Measurements from ENCODE around the gene ZP3. TPM values are rescaled to one million over a fixed set of nuclear protein-coding genes. Genes with fewer than 3 reads are reported as not detected.
"Not testable (repeated sequence)": the region's sequence is repeated elsewhere in the genome, so short reads cannot be mapped to it uniquely, and the experiment has no call there.

Gene ZP3
- total RNA-seq, 4 donors from 2014 or later = 3.8 to 30.4 (median 8.6) TPM

GRCh38 chr7:76428149-76428823 lies 3.5 kb downstream of the ZP3 start:
- no peaks in the 10 kb centered on the region for H3K36me3 ChIP-seq
- WGBS = 88% methylated on average over 13 of the region's 13 CpGs
- no peaks in the 10 kb centered on the region for H3K9me3 ChIP-seq
- DNase-seq (ENCODE audit: low spot score in 2 of 2) = peak in 1 of 2 donors; percentile 18
- no peak overlapping the region for H3K4me3 ChIP-seq
- TF ChIP-seq POLR2AphosphoS5 (IDR thresholded peaks at IDR 0.05) = no peak
- TF ChIP-seq, protein P1, sequence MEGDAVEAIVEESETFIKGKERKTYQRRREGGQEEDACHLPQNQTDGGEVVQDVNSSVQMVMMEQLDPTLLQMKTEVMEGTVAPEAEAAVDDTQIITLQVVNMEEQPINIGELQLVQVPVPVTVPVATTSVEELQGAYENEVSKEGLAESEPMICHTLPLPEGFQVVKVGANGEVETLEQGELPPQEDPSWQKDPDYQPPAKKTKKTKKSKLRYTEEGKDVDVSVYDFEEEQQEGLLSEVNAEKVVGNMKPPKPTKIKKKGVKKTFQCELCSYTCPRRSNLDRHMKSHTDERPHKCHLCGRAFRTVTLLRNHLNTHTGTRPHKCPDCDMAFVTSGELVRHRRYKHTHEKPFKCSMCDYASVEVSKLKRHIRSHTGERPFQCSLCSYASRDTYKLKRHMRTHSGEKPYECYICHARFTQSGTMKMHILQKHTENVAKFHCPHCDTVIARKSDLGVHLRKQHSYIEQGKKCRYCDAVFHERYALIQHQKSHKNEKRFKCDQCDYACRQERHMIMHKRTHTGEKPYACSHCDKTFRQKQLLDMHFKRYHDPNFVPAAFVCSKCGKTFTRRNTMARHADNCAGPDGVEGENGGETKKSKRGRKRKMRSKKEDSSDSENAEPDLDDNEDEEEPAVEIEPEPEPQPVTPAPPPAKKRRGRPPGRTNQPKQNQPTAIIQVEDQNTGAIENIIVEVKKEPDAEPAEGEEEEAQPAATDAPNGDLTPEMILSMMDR (IDR thresholded peaks at IDR 0.05) = no peak
- TF ChIP-seq EP300 (IDR thresholded peaks at IDR 0.05) = no peak
- H3K27ac ChIP-seq = no peak overlapping the region
- no peaks in the 10 kb centered on the region for H3K27me3 ChIP-seq
- H3K4me1 ChIP-seq = peaks cover under 1% of the 10 kb centered on the region

GRCh38 chr7:76428868-76429805 lies 4.4 kb downstream of the ZP3 start:
- Histone ChIP-seq H3K27me3 (no peaks in the 10 kb centered on the region), H3K27ac (no peak overlapping the region), H3K4me3 (no peak overlapping the region), H3K9me3 (no peaks in the 10 kb centered on the region), H3K36me3 (no peaks in the 10 kb centered on the region), H3K4me1 (no peaks in the 10 kb centered on the region)
- no peak for TF ChIP-seq POLR2A (IDR thresholded peaks at IDR 0.05)
- no peak for TF ChIP-seq EP300 (IDR thresholded peaks at IDR 0.05)
- TF ChIP-seq POLR2AphosphoS5 (IDR thresholded peaks at IDR 0.05) = no peak
- WGBS = 81% methylated on average over 11 of the region's 18 CpGs
- peak; percentile 55 to 73 for DNase-seq (ENCODE audit: low spot score in 2 of 2)

DNA sequence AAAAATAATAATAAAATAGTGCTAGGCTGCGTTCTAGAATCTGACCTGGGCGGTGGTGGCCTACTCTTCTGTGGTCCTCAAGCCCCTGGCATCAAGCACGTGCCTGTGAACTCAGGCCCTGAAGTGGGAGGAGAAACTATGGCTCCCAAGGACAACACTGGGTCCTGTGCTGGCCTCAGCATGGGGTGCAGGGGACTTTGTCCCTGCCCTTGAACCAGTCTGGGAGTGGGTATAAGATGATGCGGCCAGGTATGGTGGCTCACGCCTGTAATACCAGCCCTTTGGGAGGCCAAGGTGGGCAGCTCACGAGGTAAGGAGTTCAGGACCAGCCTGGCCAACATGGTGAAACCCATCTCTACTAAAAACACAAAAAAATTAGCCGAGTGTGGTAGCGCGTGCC lies 5.5 kb downstream of the ZP3 start:
- Histone ChIP-seq H3K4me3 (no peak overlapping the region), H3K27ac (no peak overlapping the region), H3K4me1 (no peaks in the 10 kb centered on the region), H3K36me3 (no peaks in the 10 kb centered on the region), H3K9me3 (no peaks in the 10 kb centered on the region), H3K27me3 (no peaks in the 10 kb centered on the region)
- peak; percentile 28 to 55 for DNase-seq (ENCODE audit: low spot score in 2 of 2)
- no peak for TF ChIP-seq POLR2A (IDR thresholded peaks at IDR 0.05)
- no peak for TF ChIP-seq POLR2AphosphoS5 (IDR thresholded peaks at IDR 0.05)
- TF ChIP-seq EP300 (IDR thresholded peaks at IDR 0.05) = no peak
- TF ChIP-seq, protein P1 (IDR thresholded peaks at IDR 0.05) = no peak
- 95% methylated on average over 9 of the region's 9 CpGs for WGBS

GRCh38 chr7:76430836-76431235 lies 6.1 kb downstream of the ZP3 start:
- no peak overlapping the region for H3K27ac ChIP-seq
- DNase-seq (ENCODE audit: low spot score in 2 of 2) = peak; percentile 52 to 53
- H3K36me3 ChIP-seq = no peaks in the 10 kb centered on the region
- H3K4me3 ChIP-seq = no peak overlapping the region
- H3K4me1 ChIP-seq = no peaks in the 10 kb centered on the region
- TF ChIP-seq POLR2AphosphoS5 (IDR thresholded peaks at IDR 0.05) = no peak
- no peak for TF ChIP-seq EP300 (IDR thresholded peaks at IDR 0.05)
- TF ChIP-seq POLR2A (IDR thresholded peaks at IDR 0.05) = no peak
- TF ChIP-seq, protein P1 (IDR thresholded peaks at IDR 0.05) = no peak
- WGBS = 94% methylated on average over 3 of the region's 3 CpGs
- H3K27me3 ChIP-seq = no peaks in the 10 kb centered on the region
- no peaks in the 10 kb centered on the region for H3K9me3 ChIP-seq

GRCh38 chr7:76437873-76438272 lies 13.1 kb downstream of the ZP3 start:
- WGBS = 0% methylated on average over 1 of the region's 2 CpGs
- H3K4me3 ChIP-seq, H3K4me1 ChIP-seq, H3K36me3 ChIP-seq, H3K27ac ChIP-seq, H3K27me3 ChIP-seq, H3K9me3 ChIP-seq: not testable (repeated sequence)
- TF ChIP-seq, protein P1 (IDR thresholded peaks at IDR 0.05) = peak in 1 of 2 donors; percentile 45
- DNase-seq (ENCODE audit: low spot score in 2 of 2) = peak in 1 of 2 donors; percentile 85

DNA sequence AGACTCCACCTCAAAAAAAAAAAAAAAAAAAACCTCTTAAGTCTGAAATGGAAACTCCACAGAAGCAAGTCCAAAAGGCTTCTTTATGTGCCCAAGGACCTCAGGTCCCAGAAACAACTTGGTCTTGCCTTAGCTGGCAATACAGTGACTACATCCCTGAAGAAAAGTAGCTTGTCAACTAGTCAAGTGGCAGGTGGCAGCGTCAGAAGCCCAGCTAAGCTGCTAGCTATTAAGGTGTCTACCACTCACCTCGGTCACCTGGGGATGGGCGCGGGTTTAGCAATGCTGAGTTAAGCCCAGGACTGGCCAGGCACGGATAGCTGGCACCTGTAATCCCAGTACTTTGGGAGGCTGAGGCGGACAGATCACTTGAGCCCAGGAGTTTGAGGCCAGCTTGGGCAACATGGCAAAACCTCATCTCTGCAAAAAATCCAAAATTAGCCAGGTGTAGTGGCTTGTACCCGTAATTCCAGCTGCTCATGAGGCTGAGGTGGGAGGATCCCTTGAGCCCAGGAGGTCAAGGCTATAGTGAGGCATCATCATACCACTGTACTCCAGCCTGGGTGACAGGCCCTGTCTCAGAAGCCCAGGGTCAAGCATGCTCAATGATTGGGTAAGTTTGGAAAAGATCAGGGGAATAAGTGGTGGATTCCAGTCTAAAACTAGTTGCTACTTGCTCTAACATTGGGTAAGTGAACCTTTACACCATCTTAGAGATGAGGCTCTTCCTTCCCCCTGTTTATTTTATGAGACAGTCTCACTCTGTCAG lies 14.6 kb downstream of the ZP3 start:
- peak in 1 of 2 donors; percentile 67 for DNase-seq (ENCODE audit: low spot score in 2 of 2)
- not testable (repeated sequence) for H3K4me1 ChIP-seq, H3K27me3 ChIP-seq, H3K9me3 ChIP-seq, H3K4me3 ChIP-seq, H3K27ac ChIP-seq, H3K36me3 ChIP-seq
- no CpG with 5 or more reads among the region's 7 CpGs for WGBS

DNA sequence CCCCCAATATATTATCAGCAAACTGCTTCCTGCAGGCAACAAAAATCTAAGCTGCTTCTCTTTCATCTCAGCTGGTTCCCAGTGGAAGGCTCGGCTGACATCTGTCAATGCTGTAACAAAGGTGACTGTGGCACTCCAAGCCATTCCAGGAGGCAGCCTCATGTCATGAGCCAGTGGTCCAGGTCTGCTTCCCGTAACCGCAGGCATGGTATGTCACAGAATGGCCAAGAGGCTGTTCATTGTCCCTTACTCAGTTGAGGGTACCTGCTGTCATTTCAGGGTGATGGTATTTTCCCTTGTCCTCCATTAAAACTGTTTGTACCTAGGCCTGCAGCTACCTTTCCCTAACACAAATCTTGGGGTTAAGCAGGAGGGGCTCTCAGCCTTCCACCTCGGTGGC lies 15.7 kb downstream of the ZP3 start:
- WGBS = 82% methylated on average over 2 of the region's 4 CpGs
- H3K27ac ChIP-seq, H3K36me3 ChIP-seq, H3K9me3 ChIP-seq, H3K27me3 ChIP-seq, H3K4me1 ChIP-seq, H3K4me3 ChIP-seq: not testable (repeated sequence)
- peak in 1 of 2 donors; percentile 41 for DNase-seq (ENCODE audit: low spot score in 2 of 2)

DNA sequence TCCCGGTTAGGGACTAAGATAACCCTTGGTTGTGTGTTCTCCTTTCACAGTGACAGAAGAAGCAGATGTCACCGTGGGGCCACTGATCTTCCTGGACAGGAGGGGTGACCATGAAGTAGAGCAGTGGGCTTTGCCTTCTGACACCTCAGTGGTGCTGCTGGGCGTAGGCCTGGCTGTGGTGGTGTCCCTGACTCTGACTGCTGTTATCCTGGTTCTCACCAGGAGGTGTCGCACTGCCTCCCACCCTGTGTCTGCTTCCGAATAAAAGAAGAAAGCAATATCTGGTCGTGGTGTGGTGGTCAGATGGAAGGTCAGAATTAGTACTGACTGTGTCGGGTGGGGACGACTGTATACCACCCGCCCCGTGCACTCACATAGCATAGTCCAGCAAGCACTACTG lies 17.0 kb downstream of the ZP3 start:
- H3K4me3 ChIP-seq; H3K36me3 ChIP-seq; H3K27ac ChIP-seq; H3K9me3 ChIP-seq; H3K4me1 ChIP-seq; H3K27me3 ChIP-seq; DNase-seq (ENCODE audit: low spot score in 2 of 2): not testable (repeated sequence)
- WGBS = 100% methylated on average over 1 of the region's 10 CpGs
